ENCODE measurements around the gene ITIH6. TPM values are rescaled to one million over a fixed set of nuclear protein-coding genes. Genes with fewer than 3 reads are reported as not detected.
A peak's percentile ranks its signal among the peaks of the same experiment; 100 is the strongest.
"Not testable (repeated sequence)": the region's sequence is repeated elsewhere in the genome, so short reads cannot be mapped to it uniquely, and the experiment has no call there.

Gene ITIH6, protein sequence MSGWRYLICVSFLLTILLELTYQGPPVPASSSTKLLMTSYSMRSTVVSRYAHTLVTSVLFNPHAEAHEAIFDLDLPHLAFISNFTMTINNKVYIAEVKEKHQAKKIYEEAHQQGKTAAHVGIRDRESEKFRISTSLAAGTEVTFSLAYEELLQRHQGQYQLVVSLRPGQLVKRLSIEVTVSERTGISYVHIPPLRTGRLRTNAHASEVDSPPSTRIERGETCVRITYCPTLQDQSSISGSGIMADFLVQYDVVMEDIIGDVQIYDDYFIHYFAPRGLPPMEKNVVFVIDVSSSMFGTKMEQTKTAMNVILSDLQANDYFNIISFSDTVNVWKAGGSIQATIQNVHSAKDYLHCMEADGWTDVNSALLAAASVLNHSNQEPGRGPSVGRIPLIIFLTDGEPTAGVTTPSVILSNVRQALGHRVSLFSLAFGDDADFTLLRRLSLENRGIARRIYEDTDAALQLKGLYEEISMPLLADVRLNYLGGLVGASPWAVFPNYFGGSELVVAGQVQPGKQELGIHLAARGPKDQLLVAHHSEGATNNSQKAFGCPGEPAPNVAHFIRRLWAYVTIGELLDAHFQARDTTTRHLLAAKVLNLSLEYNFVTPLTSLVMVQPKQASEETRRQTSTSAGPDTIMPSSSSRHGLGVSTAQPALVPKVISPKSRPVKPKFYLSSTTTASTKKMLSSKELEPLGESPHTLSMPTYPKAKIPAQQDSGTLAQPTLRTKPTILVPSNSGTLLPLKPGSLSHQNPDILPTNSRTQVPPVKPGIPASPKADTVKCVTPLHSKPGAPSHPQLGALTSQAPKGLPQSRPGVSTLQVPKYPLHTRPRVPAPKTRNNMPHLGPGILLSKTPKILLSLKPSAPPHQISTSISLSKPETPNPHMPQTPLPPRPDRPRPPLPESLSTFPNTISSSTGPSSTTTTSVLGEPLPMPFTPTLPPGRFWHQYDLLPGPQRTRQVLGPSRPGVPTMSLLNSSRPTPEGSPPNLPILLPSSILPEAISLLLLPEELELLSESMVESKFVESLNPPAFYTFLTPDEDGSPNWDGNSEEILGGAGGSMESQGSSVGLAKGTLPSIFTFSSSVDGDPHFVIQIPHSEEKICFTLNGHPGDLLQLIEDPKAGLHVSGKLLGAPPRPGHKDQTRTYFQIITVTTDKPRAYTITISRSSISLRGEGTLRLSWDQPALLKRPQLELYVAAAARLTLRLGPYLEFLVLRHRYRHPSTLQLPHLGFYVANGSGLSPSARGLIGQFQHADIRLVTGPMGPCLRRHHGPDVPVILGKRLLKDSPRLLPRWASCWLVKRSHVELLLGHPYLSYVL
- 0.51 TPM for total RNA-seq

DNA sequence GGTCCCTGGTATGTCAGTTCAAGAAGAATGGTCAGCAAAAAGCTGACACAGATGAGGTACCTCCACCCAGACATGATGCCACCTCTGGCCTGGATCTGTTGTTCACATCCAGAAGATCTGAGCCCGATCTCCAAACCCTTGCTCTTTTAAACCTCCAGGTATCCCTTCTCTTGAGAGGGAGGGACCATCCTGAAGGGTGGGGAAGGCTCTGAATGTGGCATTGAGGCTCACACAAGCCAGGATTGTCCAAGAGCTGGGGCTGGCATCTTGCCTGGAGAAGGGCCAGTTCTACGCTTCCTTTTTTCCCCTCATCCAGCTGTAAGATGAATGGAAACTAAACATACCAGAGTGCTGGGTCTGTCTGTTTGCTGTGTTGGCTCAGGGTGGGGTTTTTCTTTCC lies at the start of gene ITIH6:
ITIH6 (minus strand) TSS at position 119 of the 400 bp plus-strand sequence; CDS start at position 74, 45 bp downstream.
- peak; percentile 28 for DNase-seq

DNA sequence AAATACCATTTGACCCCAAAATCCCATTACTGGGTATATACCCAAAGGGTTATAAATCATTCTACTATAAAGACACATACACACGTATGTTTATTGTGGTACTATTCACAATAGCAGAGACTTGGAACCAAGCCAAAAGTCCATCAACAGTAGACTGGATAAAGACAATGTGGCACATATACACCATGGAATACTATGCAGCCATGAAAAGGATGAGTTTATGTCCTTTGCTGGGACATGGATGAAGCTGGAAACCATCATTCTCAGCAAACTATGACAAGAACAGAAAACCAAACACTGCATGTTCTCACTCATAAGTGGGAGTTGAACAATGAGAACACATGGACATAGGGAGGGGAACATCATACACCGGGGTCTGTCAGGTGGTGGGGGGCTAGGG lies 49.6 kb upstream of the ITIH6 start:
- DNase-seq, result not testable (repeated sequence)

DNA sequence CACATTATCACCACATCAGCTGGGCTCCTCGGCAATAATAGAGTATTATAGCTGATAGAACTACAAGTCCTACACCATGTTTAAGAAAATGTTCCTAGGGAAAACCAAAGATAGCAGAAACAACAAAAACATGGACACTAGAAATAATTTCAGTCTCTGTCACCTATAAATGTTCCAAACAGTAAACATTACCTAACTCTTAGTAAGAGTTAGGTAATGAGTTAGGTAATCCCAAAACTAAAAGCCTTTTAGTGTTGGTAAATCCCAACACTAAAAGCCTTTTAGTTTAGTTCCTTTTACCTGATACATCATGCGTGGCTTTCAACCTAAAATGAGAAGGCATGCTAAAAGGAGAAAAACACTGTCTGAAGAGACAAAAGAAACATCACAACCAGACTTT lies 45.0 kb upstream of the ITIH6 start:
- no peak for DNase-seq

DNA sequence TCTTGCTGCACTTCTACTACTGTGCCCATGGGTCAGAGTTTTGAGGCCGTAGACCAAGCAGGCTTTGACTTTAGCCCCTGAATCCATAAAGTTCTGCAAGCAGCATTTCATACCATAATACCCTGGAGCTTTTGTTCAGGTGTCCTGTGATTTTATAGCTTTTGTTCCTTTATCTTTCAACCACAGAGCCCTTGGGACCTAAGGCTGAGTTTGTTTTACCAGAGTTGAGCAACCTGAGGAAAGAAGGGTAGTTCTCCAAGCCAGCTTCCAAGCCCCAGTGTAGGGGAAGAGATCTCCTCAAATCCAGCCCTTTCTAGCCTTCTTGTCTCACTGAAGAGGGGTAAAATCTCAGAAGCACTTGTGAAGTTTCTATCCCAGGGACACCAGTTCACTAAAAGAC lies 44.6 kb upstream of the ITIH6 start:
- DNase-seq, result no peak

DNA sequence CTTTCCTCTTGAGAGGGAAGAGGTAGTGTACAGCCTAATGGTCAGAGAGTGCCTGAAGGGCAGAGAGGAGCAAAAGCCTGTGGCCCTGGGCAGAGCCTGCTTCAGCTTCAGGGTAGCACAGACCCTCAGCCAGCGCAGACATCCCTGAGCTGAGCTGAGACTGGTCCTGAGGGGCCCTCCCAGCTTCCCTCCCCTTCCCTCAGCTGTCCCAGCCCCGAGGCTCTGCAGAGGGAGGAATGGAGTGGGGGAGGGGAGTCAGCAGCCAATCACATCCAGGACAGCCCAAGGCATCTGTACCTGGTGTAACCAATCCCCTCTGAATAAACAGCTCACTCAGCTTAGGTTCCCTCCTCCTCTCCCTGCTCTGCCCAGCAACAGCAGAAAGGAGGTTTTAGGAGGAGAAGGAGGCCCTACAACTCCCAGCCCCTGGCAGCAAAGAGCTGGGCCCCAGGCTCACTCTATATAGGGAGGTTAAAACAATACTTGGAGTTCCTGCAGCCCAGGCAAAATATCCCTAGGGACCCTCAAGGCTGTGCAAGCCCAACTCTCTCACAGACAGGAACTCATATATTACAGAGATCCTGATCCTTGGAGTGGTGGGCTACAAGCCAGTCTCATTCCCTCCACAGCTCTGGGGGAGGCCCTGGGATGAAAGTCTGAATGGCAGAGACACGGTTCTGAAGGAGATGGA lies 43.3 kb upstream of the ITIH6 start:
- DNase-seq, result peak; percentile 84

DNA sequence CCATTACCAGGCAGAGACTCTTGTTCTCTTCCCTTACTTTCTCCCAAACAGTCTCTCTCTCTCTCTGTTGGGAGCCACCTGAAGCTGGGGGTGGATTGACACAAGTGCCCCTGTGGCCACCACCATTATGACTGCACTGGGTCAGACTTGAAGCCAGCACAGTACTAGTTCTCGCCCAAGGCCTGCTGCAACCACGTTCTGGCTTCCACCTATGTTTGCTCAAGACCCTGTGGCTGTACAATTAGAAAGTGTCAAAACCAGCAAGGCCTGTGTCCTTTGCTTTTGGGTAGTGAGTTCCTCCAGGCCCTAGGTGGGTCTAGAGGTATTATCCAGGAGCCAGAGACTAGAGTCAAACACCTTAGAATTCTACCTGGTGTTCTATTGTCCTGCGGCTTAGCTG lies 40.5 kb upstream of the ITIH6 start:
- no peak for DNase-seq

DNA sequence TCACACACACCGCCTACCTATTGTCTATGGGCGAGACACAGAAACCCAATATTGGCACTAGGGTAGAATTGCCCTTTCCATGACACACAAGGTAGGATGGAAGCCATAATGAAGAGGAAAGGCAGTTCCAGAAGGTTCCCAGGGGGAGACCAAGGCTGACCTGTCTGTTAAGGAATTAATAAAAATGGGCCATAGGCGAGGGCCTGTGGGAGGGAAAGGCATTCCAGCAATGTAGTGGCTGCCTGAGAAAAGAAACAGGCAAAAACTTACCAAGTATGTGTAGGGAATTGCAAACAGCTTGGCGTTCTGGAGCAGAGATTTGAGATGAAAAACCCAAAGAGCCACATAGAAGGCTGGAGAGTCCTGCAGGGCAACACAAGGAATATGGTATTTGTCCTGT lies 28.5 kb upstream of the ITIH6 start:
- DNase-seq, result no peak

DNA sequence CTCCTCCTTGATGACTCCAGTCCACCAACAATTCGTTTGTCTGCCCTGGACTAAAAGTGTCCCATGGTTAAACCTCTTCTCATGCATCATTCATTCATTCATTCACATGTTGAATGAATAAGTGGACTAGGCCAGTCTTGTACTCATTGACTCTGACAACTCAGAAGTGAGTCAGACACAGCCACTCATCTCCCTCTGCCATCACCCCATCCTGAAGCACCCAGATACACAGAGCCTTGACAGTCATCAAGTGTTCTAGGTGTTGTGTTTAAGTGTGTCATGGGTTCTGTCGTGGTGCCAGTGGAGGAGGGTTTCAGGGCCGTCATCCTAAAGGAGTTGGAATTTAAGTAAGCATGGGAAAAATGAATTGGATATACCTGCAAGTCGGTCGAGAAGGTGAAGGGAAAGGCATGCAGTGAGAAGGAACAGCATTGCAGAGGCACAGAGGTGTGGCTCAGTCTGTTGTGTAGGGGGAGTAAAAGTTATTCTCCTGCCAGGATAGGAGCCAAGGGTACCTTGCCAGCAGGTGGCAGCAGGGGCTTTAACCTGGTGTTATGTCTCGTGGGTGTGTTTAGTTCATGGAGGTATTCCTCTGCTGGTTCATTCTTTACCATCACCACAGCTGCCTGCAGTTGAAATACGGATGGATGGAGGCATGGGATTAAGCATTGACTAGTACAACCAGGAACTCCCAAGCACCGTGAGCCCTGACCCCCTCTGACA lies 27.8 kb upstream of the ITIH6 start:
- DNase-seq, result no peak

DNA sequence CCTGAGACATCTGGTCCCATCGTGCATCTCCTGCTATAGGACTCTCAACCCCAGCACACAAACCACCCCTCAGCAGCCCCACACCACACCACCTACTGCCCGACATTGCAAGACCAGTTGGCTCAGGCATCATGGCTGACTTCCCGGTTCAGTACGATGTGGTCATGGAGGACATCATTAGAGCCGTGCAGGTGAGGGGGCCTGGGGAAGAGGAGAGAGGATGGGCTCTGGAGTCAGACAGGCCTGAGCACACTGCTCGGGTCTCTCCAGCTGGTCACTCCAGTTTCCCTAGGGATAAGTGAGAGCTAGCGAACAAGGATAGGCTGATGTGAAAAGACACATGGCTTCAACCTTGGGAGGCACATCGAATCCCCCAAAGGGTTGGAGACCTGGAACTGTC lies 26.7 kb upstream of the ITIH6 start:
- DNase-seq, result no peak

DNA sequence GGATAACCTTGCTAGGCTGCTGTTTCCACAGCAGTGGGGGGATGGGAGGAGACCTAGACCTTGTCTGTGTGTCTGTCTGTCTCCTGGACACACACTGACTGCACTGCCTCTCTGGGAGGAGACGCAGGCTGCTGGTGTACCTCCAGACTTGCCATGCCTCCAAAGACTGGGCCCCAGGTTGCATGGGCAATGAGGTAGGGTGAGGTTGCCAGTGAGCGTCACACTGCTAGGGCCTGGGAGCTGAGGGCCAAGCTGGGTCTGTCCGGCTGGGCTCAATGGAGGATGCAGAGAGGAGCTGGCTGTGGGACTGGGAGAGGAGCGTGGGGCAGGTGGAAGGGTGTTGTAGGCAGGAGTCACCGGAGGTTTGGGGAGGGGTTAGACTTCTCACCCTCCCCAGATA lies 26.1 kb upstream of the ITIH6 start:
- no peak for DNase-seq

DNA sequence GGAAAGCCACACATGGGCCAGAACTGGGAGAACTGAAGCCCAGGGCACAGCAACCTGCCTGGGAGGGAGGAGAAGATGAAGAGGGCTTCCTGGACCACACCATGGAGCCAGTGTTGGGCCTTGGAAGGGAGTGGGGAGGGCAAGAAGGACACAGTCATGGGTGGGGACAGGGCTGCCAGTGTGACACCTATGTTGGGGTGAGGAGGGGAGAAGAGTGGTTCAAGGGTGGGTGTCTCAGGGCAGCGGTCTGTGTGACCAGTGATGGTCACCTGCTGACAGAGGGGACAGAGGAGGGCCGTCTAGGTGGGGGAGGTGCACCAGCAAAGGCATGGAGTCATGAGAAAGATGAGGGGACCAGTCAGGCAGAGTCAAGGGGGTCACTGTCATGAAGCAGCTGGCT lies 23.3 kb upstream of the ITIH6 start:
- DNase-seq, result no peak

DNA sequence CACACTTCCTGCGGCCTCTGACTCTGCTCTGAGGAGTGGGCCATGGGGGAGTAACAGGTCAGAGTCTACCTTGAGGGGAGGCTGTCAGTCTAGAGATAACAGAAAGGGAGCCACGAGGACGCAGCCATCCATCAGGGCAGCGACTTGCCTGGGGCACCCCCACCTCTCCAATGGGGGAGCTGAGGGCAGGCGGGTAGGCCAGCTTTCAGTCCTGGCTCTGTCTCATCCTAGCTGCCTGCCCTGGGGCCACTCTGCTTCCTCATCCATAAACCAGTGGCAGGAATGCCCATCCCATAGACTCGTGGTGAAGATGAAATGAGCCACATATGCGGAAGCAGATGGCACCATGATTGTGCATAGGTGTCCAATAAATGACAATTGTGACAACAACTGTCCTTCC lies 22.7 kb upstream of the ITIH6 start:
- no peak for DNase-seq

DNA sequence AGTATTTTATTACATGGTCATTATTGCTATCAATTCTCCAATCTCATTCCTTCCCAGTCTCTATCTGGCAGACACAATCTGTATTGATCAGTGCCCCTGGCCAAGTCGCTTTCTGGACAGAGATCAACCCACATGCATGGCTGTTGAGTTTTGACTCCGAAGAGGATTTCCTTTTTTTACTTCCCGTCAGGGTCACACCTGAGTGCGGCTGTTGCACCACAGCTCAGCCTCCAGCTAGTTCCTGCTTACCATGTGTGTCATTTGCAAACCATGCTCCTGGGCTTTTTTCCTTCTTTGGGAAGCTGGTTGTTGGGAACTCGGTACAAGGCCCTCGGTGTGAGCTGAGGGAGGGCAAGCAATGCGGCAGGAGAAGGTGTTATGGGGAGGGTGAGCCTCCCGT lies 21.1 kb upstream of the ITIH6 start:
- DNase-seq, result no peak

DNA sequence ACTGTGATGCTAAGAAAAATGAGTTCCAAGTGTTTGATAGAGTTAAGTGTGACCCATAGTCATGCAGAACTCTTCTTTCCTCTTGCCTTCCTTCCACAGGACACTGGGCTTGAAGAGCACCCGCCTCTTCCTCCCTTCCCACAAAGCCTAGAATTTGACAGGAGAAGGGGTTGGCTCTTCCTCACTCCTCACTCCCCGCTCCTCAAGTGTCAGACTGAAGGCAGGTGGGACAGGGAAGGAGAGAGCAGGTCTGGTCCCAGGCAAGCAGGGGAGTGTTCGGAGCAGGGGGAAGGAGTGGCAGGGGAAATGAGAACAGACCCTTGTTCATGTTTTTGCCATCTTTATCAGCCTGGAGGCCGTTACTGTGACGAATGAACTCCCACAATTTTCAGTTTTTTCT lies 20.2 kb upstream of the ITIH6 start:
- no peak for DNase-seq

DNA sequence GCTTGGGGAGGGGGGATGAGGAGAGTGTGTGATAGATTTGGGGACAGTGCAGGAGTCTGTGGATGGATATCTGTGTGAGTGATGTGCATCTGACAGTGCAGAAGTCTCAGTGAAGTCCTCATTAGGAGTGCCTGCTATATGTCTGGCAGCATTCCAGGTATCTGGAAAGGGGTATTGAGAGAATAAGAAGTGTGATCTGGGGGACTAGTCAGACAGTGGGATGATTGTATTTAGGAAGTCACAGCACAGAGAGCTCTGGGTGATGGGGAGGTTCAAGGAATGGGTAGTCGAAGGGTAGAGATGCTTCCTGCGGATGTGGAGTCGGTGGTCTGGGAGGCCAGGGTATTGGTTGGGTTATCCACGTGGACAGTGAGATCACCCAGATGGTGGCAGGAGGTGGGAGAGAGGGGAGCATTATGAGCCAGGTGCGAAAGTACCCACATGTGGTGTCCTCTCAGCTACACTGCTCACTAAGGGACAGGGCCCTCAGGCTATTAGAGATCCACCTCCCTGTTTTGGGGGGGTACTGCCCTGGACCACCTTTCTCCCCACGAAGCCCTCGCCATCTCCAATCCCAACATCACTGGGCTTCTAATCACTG lies 19.3 kb upstream of the ITIH6 start:
- peak; percentile 40 for DNase-seq

DNA sequence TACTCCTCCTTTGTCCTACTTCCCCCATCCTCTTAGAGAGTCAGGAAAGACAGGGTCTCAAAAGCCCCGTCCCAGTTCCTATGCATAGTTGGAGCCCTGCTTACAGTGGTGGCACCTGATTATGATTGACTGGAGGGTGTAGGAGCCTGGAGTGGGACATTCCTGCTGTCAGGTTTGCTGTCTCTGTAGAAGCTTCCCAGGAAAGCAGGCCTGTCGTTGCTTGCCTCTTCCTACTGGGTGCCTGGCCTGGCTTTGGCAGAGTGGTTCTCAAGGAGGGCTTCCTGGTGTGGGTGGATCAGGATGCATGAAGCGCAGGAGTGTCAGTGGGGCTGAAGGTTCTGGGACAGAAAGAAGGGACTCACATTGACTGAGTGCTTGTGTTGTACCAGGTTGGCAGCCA lies 14.3 kb upstream of the ITIH6 start:
- DNase-seq, result no peak

DNA sequence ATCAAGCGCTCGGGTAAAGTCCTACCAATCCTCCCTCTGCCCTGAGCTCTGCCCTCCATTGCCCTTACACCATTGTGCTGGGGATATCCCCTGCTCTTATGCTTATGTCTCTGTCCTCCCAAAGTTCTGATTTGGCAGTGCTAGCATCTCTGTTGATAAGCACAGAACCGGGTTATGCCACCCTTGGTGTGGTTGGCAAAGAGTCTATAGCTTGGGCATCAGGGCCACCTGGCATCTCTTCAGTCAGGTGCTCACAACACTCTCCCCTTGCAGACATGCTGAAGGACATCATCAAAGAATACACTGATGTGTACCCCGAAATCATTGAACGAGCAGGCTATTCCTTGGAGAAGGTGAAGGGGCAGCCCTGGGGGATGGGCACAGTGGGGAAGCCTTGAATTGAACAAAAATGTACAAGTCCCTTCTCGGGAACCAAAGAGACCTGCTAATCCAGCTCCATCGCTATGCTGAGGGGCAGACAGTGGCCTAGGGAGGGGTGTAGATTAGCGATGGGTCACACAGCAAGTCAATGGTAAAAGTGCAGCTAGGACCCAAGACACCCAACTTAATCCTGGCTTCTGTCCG lies 13.3 kb upstream of the ITIH6 start:
- DNase-seq, result no peak

DNA sequence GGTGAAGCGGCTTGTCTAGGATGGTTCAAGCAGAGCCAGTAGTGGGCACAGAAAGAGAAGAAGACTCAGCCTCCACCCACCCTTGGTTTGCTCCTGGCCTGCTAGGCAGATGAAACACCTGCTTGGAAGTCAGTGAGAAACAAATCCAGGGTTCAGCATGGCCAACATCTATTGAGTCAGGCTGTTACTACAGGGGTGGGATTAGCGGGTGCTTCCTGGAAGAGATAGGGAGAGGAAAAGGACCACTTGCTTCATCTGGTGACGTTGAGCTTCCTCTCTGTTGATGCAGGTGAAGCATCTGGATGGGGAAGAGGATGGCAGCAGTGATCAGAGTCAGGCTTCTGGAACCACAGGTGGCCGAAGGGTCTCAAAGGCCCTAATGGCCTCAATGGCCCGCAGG lies 12.5 kb upstream of the ITIH6 start:
- DNase-seq, result no peak

DNA sequence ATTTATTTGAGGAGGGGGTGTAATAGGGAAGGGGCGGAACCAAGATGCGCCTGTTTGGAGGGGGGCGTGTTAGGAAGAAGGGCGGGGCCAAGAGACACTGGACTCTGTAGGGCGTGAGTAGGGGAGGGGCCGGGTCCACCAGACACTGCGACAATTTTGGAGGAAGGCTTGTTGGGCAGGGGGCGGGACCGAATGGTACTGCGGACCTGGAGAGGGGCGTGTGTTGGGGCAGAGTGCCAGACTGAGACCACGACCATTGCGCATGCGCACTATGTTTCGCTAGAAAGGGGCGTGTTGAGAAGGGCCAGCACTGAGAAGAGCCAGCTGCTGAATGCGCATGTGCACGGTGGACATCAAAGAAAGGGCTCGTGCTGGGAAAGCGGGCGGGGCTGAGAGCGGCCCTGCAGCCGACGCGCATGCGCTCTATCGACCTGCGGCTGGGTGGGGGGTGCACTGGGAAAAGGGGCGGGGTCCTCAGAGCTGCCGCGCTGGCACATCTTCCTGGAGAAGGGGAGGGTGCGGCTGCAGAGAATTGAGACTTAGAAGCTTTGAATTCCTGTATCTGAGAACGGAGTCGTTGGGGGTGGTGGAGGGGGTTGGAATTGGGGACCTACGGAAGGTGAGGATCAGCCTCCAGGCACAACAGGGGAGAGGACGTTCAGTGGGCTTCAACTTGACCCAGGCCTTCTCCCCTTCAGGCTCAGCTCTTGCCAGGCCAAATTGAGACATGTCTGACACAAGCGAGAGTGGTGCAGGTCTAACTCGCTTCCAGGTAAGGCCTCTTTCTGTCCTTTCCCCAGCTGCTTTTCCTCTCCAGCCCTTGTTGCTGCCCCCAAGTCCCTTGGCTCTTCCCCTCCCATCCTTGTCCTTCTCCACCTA lies 10.8 kb upstream of the ITIH6 start:
- peak; percentile 98 for DNase-seq
